Activated CD8-positive, alpha-beta memory T cell treated with anti-CD3 and anti-CD28 coated beads, Interleukin-2, amount 10 ng/mL, durations not matched to agents 7 days and 5 days (primary cell): ENCODE data around the gene MADD. TPM values are rescaled to one million over a fixed set of nuclear protein-coding genes. Genes with fewer than 3 reads are reported as not detected.
"Not testable (repeated sequence)": the region's sequence is repeated elsewhere in the genome, so short reads cannot be mapped to it uniquely, and the experiment has no call there.

ENCODE experiments used
- ATAC-seq: fragments of 150-1000 bp; cut with Tn5 transposase; one replicate; pipeline ENCODE4 v1.10.0; 2021; ENCODE audit warnings: moderate library complexity
- CTCF ChIA-PET: fragments of 350-600 bp; sonication (Branson Sonifier 250); formaldehyde crosslinking; loops from one replicate; lab custom pipeline; 2021; ENCODE audit warnings: antibody characterized with exemption; lab: Charles Lee
- DNase-seq: peaks from one replicate; pipeline ENCODE4 v3.0.0-alpha.2; 2020
- H3K27ac Mint-ChIP-seq: one replicate; pipeline ENCODE4 v1.8.0; 2021; ENCODE audit warnings: mild to moderate bottlenecking, mixed read lengths
- H3K27me3 Mint-ChIP-seq: one replicate; pipeline ENCODE4 v1.8.0; 2021; ENCODE audit warnings: mixed read lengths
- H3K36me3 Mint-ChIP-seq: one replicate; pipeline ENCODE4 v1.8.0; 2021; ENCODE audit warnings: mild to moderate bottlenecking, mixed read lengths
- H3K4me1 Mint-ChIP-seq: one replicate; pipeline ENCODE4 v1.8.0; 2021; ENCODE audit warnings: mixed read lengths
- H3K4me3 Mint-ChIP-seq: one replicate; pipeline ENCODE4 v1.8.0; 2021; ENCODE audit warnings: mild to moderate bottlenecking, moderate library complexity, mixed read lengths
- H3K9me3 Mint-ChIP-seq: one replicate; pipeline ENCODE4 v1.8.0; 2022; ENCODE audit warnings: low read depth, mixed read lengths
- total RNA-seq, 2 experiments: library from RNA; stranded (reverse); gene quantifications; one replicate each; pipeline ENCODE4 v1.2.3, GENCODE V29; 2021

The MADD gene
- total RNA-seq, 2 experiments from 2014 or later, result 88.5 to 91.2 TPM

DNA sequence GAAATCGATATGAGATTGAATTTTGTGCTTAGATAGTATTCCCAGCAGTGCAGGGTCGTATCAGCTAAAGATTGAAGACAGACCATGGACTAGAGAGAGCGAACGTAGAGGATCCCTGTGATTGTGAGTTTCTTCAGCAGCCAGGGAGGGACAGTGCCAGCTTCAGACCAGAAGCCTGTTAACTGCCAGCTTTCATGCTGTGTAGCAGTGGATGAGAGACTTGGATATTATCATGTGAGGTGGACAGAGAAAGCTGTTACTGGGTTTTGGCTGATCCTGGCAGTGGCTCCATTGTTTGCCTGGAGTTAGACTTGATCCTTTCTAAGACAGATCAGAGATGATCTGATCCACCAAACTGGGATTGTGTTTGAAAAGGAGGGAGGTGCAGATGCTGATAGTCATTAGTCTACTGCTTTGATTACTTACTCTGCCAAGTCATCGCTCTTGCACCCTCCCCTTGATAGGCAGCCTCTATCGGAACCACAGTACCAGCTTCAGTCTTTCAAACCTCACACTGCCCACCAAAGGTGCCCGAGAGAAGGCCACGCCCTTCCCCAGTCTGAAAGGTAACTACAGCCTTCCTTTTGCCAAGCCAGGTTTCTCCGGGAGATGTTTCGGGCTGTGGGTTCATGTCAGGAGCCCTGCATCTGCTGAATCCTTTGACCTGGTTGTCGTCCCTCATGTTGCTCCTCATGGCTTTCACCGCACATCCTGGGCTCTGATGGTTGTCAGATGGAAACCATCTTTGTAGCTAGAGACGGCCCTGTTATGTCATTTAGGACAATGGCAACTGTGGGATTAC is 16.2 kb downstream of the MADD start:
- CTCF ChIA-PET, result interaction anchor here (0.9 kb wide), 1 partner anchor 28 kb away, joined by 3 read pairs; the partner anchor contains the start of gene NR1H3
- H3K4me1 Mint-ChIP-seq, result no peaks in the 10 kb centered on the region
- DNase-seq (no peak), ATAC-seq (no peak)
- H3K36me3 Mint-ChIP-seq, result peaks cover 69% of the 10 kb centered on the region
- H3K9me3 Mint-ChIP-seq, result no peaks in the 10 kb centered on the region
- H3K27me3 Mint-ChIP-seq, result no peaks in the 10 kb centered on the region
- no peak overlapping the region for H3K4me3 Mint-ChIP-seq
- H3K27ac Mint-ChIP-seq, result no peak overlapping the region

GRCh38 chr11:47288066-47288465 is 18.1 kb downstream of the MADD start:
- no peak overlapping the region for H3K27ac Mint-ChIP-seq
- no peaks in the 10 kb centered on the region for H3K9me3 Mint-ChIP-seq
- no peaks in the 10 kb centered on the region for H3K27me3 Mint-ChIP-seq
- H3K4me1 Mint-ChIP-seq, result no peaks in the 10 kb centered on the region
- no peak for DNase-seq
- no peak for ATAC-seq
- H3K4me3 Mint-ChIP-seq, result no peak overlapping the region
- peaks cover 74% of the 10 kb centered on the region for H3K36me3 Mint-ChIP-seq
- CTCF ChIA-PET, result no interaction called here

DNA sequence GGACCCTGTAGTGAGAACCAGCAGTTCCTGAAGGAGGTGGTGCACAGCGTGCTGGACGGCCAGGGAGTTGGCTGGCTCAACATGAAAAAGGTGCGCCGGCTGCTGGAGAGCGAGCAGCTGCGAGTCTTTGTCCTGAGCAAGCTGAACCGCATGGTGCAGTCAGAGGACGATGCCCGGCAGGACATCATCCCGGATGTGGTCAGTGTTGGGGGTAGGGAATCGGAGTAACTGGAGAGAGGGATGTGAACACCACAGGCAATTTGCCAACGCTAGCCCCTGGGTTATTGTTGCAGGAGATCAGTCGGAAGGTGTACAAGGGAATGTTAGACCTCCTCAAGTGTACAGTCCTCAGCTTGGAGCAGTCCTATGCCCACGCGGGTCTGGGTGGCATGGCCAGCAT is 19.9 kb downstream of the MADD start:
- H3K9me3 Mint-ChIP-seq, result no peaks in the 10 kb centered on the region
- H3K36me3 Mint-ChIP-seq, result peaks cover 68% of the 10 kb centered on the region
- H3K4me3 Mint-ChIP-seq, result no peak overlapping the region
- CTCF ChIA-PET, result interaction anchor here (0.6 to 1.2 kb wide), 2 partner anchors 19 to 541 kb away, joined by 3 to 4 read pairs; no protein-coding TSS in a partner anchor
- DNase-seq (no peak), ATAC-seq (no peak)
- no peaks in the 10 kb centered on the region for H3K4me1 Mint-ChIP-seq
- H3K27ac Mint-ChIP-seq, result no peak overlapping the region
- no peaks in the 10 kb centered on the region for H3K27me3 Mint-ChIP-seq

DNA sequence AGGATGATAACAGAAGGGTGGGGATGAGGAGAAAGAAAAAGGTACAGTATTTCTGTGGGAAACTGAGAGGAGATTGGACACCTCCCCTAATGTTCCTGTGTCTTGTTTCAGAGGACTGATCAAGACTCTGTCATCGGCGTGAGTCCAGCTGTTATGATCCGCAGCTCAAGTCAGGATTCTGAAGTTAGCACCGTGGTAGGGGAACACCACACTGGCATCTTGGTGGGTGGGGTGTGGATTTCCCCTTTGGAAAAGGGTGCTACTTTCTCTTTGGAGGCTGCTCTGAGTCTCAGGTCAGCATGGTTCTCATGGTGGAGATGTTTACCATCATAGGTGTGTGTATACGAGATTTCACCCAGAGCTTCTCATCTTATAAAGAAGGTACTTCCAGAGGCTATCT is 25.5 kb downstream of the MADD start:
- Mint-ChIP-seq H3K27me3 (no peaks in the 10 kb centered on the region), H3K9me3 (peaks cover 4% of the 10 kb centered on the region), H3K36me3 (peaks cover 66% of the 10 kb centered on the region), H3K4me1 (no peaks in the 10 kb centered on the region), H3K27ac (no peak overlapping the region), H3K4me3 (no peak overlapping the region)
- CTCF ChIA-PET, result no interaction called here
- DNase-seq, result no peak
- no peak for ATAC-seq

GRCh38 chr11:47296045-47296444 is 26.1 kb downstream of the MADD start:
- no peak overlapping the region for H3K4me3 Mint-ChIP-seq
- ATAC-seq (no peak), DNase-seq (no peak)
- no peaks in the 10 kb centered on the region for H3K4me1 Mint-ChIP-seq
- H3K9me3 Mint-ChIP-seq, result peaks cover 4% of the 10 kb centered on the region
- H3K27ac Mint-ChIP-seq, result no peak overlapping the region
- H3K27me3 Mint-ChIP-seq, result no peaks in the 10 kb centered on the region
- CTCF ChIA-PET, result interaction anchor here (0.5 kb wide), 1 partner anchor 18 kb away, joined by 3 read pairs; no protein-coding TSS in a partner anchor
- peaks cover 66% of the 10 kb centered on the region for H3K36me3 Mint-ChIP-seq

GRCh38 chr11:47299078-47299477 is 29.1 kb downstream of the MADD start:
- H3K4me3 Mint-ChIP-seq, result no peak overlapping the region
- no peak for ATAC-seq
- CTCF ChIA-PET, result interaction anchor here (1.7 kb wide), 1 partner anchor 26 kb away, joined by 6 read pairs; no protein-coding TSS in a partner anchor
- H3K36me3 Mint-ChIP-seq, result peaks cover 78% of the 10 kb centered on the region
- no peaks in the 10 kb centered on the region for H3K27me3 Mint-ChIP-seq
- peaks cover 11% of the 10 kb centered on the region for H3K4me1 Mint-ChIP-seq
- no peak for DNase-seq
- H3K27ac Mint-ChIP-seq, result no peak overlapping the region
- H3K9me3 Mint-ChIP-seq, result peaks cover 14% of the 10 kb centered on the region

- Mint-ChIP-seq H3K4me3 (no peak overlapping the region), H3K27me3 (no peaks in the 10 kb centered on the region), H3K4me1 (peaks cover 11% of the 10 kb centered on the region), H3K36me3 (peaks cover 69% of the 10 kb centered on the region), H3K27ac (no peak overlapping the region), H3K9me3 (peaks cover 14% of the 10 kb centered on the region)
- CTCF ChIA-PET, result interaction anchor here (1.2 kb wide), 1 partner anchor 152 kb away, joined by 4 read pairs; no protein-coding TSS in a partner anchor
- no peak for DNase-seq
- no peak for ATAC-seq
Measured at GRCh38 chr11:47302853-47303252, 32.9 kb downstream of the MADD start.

- peaks cover 60% of the 10 kb centered on the region for H3K36me3 Mint-ChIP-seq
- H3K27me3 Mint-ChIP-seq, result no peaks in the 10 kb centered on the region
- CTCF ChIA-PET, result interaction anchor here (1.3 kb wide), 1 partner anchor 16 kb away, joined by 6 read pairs; no protein-coding TSS in a partner anchor
- peaks cover 11% of the 10 kb centered on the region for H3K4me1 Mint-ChIP-seq
- no peak for DNase-seq
- no peak overlapping the region for H3K4me3 Mint-ChIP-seq
- no peak overlapping the region for H3K27ac Mint-ChIP-seq
- peaks cover 10% of the 10 kb centered on the region for H3K9me3 Mint-ChIP-seq
- no peak for ATAC-seq
Measured at GRCh38 chr11:47305734-47306483, 36.0 kb downstream of the MADD start.

- no peak overlapping the region for H3K27ac Mint-ChIP-seq
- H3K9me3 Mint-ChIP-seq, result peaks cover 10% of the 10 kb centered on the region
- no peak for ATAC-seq
- H3K4me1 Mint-ChIP-seq, result peaks cover 11% of the 10 kb centered on the region
- H3K36me3 Mint-ChIP-seq, result peaks cover 60% of the 10 kb centered on the region
- H3K27me3 Mint-ChIP-seq, result no peaks in the 10 kb centered on the region
- H3K4me3 Mint-ChIP-seq, result no peak overlapping the region
- no peak for DNase-seq
- CTCF ChIA-PET, result interaction anchor here (1.3 kb wide), 1 partner anchor 15 kb away, joined by 6 read pairs; no protein-coding TSS in a partner anchor
Measured at GRCh38 chr11:47306484-47306844, 36.5 kb downstream of the MADD start.

DNA sequence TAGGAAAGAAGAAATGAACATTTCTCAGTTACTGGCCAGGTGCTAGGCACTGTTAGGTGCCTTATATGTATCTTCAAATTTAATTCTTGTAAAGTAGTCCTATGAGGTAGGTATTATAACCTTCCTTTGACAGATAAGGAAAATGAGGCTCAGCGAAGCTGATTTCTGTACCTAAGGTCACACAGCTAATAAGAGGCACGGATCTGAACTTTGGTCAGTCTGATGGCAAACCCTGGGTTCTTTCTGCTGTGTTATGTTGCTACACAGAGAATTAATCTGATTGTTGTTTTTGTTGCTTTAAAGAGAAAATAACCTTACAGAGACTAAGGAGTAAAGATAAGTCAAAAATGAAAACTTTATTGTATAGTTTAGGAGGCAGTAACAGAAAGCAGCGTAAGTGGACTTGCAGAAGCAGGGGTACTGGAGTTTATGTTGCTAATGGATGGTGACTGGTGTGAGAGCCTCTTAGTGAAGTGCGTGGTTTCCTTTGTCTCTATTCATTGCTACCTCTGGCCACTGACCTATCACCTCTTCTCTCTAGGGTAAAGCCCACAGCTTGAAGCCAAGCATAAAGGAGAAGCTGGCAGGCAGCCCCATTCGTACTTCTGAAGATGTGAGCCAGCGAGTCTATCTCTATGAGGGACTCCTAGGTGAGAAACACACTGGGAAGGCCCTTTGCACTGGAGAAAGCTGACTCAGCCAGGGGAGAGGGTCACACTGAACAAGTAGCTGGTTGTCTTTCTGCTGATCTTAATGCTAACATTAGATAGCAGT is 38.3 kb downstream of the MADD start:
- CTCF ChIA-PET, result no interaction called here
- ATAC-seq, result no peak
- no peaks in the 10 kb centered on the region for H3K27me3 Mint-ChIP-seq
- no peak overlapping the region for H3K4me3 Mint-ChIP-seq
- no peak for DNase-seq
- peaks cover 54% of the 10 kb centered on the region for H3K36me3 Mint-ChIP-seq
- H3K4me1 Mint-ChIP-seq, result peaks cover 1% of the 10 kb centered on the region
- H3K9me3 Mint-ChIP-seq, result no peaks in the 10 kb centered on the region
- H3K27ac Mint-ChIP-seq, result no peak overlapping the region

DNA sequence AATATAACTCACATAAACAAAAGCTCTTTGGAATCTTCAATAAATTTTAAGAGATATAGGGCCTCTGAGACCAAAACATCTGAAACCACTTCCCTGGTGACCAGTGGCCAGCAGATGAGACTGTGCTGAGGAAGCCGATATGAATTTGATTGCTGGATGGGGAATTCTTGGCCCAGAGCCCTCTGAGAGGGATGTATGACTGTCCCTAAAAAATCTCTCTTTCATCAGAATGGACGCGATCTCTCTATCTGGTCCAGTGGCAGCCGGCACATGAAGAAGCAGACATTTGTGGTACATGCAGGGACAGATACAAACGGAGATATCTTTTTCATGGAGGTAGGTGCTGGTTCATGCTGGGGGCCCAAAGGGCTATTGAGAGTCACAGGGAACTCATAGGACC is 45.1 kb downstream of the MADD start:
- H3K9me3 Mint-ChIP-seq, result no peaks in the 10 kb centered on the region
- peaks cover 45% of the 10 kb centered on the region for H3K36me3 Mint-ChIP-seq
- peaks cover 4% of the 10 kb centered on the region for H3K4me1 Mint-ChIP-seq
- H3K4me3 Mint-ChIP-seq, result no peak overlapping the region
- CTCF ChIA-PET, result interaction anchor here (0.6 kb wide), 1 partner anchor 11 kb away, joined by 3 read pairs; no protein-coding TSS in a partner anchor
- DNase-seq, result no peak
- no peaks in the 10 kb centered on the region for H3K27me3 Mint-ChIP-seq
- no peak overlapping the region for H3K27ac Mint-ChIP-seq
- ATAC-seq, result no peak

- CTCF ChIA-PET, H3K4me1 Mint-ChIP-seq, H3K9me3 Mint-ChIP-seq, H3K27me3 Mint-ChIP-seq, H3K27ac Mint-ChIP-seq, H3K4me3 Mint-ChIP-seq, ATAC-seq, DNase-seq: not testable (repeated sequence)
- H3K36me3 Mint-ChIP-seq, result peaks cover 41% of the 10 kb centered on the region
Measured at GRCh38 chr11:47316501-47316900, 46.6 kb downstream of the MADD start.
